Measurements from ENCODE around the gene CEPT1. TPM values are rescaled to one million over a fixed set of nuclear protein-coding genes. Genes with fewer than 3 reads are reported as not detected.

CEPT1 gene
- total and polyA plus RNA-seq, 2 of the 4 experiments (the other 2 are of a cell fraction), result 13.3 to 27.4 TPM

DNA sequence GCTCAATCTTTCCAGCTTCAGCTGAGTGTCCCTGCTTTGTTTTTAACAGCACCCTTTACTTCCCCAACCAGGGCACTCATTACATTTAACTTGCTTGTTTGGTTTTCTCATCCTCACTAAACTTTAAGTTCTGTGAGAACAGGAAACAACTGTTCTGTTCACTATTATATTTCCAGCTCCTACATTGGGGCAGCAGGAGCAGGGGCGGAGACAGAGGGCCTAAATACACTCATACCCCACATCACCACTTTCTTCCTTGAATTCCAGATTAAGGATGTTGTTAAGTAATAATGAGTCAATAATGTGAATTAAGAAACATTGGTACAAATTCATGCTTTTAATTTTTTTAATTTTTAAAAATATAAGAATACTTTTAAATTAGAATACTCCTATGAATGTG lies 6.2 kb upstream of the CEPT1 start:
- in situ Hi-C loops (cut with MboI; ENCODE audit: low sequenced_read_pairs), result no loop called here
- WGBS, 2 experiments (ENCODE audit: extremely low coverage in 2 of 2, insufficient read length in 1 of 2), result no CpG with 5 or more reads among the region's 1 CpG

More for the DNA sequence above, 6.2 kb upstream of the CEPT1 start:
- BruUV-seq (replicated peaks), result no TSS peak
- ChIA-PET POLR2A (ENCODE audit: unreplicated experiment) (no interaction called here), CTCF (interaction anchor here (0.6 to 0.7 kb wide), 3 partner anchors 103 to 335 kb away, joined by 3 to 4 read pairs (median 3); no protein-coding TSS in a partner anchor)
- Histone ChIP-seq H3K9ac (ENCODE audit: low read depth, low read length) (no peak overlapping the region), H3K18ac (ENCODE audit: low read depth, low read length) (no peak overlapping the region), H2BK120ac (ENCODE audit: low read depth, low read length) (no peak overlapping the region), H3K14ac (replicated peaks; ENCODE audit: low read depth, low read length) (no peak overlapping the region), H3K27me3 (ENCODE audit: control insufficient read depth, insufficient read depth, low read length) (no peaks in the 10 kb centered on the region), H2BK5ac (ENCODE audit: low read depth, low read length, poor library complexity, severe bottlenecking) (no peak overlapping the region), H2AK5ac (ENCODE audit: low read depth, low read length) (no peak overlapping the region), H3K9me3 (ENCODE audit: control insufficient read depth, insufficient read depth, low read length) (no peaks in the 10 kb centered on the region), H2AFZ (replicated peaks; ENCODE audit: low read length, poor library complexity) (no peak overlapping the region), H3K79me1 (ENCODE audit: low read depth in 1 of 2, low read length in 2 of 2) (peaks cover 0 to 6% of the 10 kb centered on the region in 2 experiments; a peak in 2 of 4 replicates), H3K4me2 (ENCODE audit: low read depth, low read length) (no peak overlapping the region), H2BK20ac (ENCODE audit: low read depth, low read length) (no peak overlapping the region), H3K4ac (ENCODE audit: low read depth, low read length) (no peak overlapping the region), H3K27ac (ENCODE audit: insufficient read depth, low read length) (no peak overlapping the region), H2AK9ac (replicated peaks; ENCODE audit: low read depth, low read length, poor library complexity) (no peak overlapping the region), H4K5ac (ENCODE audit: low read depth, low read length) (no peak overlapping the region), H3K4me3 (ENCODE audit: insufficient read depth, low read depth, low read length) (no peak overlapping the region), H3K9me1 (ENCODE audit: insufficient read depth, low read length) (no peaks in the 10 kb centered on the region), H3K23ac (ENCODE audit: low read depth, low read length) (no peak overlapping the region), H2BK15ac (ENCODE audit: low read depth, low read length) (no peak overlapping the region), H4K20me1 (ENCODE audit: insufficient read depth, low read length) (no peaks in the 10 kb centered on the region), H4K91ac (ENCODE audit: insufficient read depth, low read depth, low read length) (no peak overlapping the region), H3K56ac (ENCODE audit: extremely low read depth, insufficient read depth, low read length) (no peak overlapping the region), H3K4me1 (ENCODE audit: control insufficient read depth, insufficient read depth, low read length) (no peaks in the 10 kb centered on the region), H3K36me3 (ENCODE audit: control insufficient read depth, insufficient read depth, low read length) (peaks cover 6% of the 10 kb centered on the region), H4K8ac (ENCODE audit: low read depth in 2 of 2, low read length in 2 of 2) (no peak overlapping the region)
- intact Hi-C loops (cut with micrococcal nuclease), result no loop called here
- ATAC-seq (ENCODE audit: low read depth) (no peak), DNase-seq (no peak)
- dilution Hi-C loops (cut with HindIII; ENCODE audit: low sequenced_read_pairs, unreplicated experiment), result no loop called here
- TF ChIP-seq MAZ (IDR thresholded peaks at IDR 0.05; ENCODE audit: borderline replicate concordance, low read depth, low read length) (no peak), NFE2L2 (IDR thresholded peaks at IDR 0.05; ENCODE audit: low read depth, low read length) (no peak), MAFK (IDR thresholded peaks at IDR 0.05; ENCODE audit: low read depth, low read length) (no peak), FOS (IDR thresholded peaks at IDR 0.05; ENCODE audit: low read depth, low read length) (no peak), MXI1 (IDR thresholded peaks at IDR 0.05; ENCODE audit: borderline replicate concordance, low read depth, low read length) (no peak), POLR2A (IDR thresholded peaks at IDR 0.05; ENCODE audit: low read depth, low read length) (no peak), CHD1 (IDR thresholded peaks at IDR 0.05; ENCODE audit: low read depth, low read length) (no peak), BHLHE40 (IDR thresholded peaks at IDR 0.05; ENCODE audit: low read depth, low read length) (no peak), RCOR1 (IDR thresholded peaks at IDR 0.05; ENCODE audit: insufficient replicate concordance, low read length) (no peak)
- TF ChIP-seq, protein P1, sequence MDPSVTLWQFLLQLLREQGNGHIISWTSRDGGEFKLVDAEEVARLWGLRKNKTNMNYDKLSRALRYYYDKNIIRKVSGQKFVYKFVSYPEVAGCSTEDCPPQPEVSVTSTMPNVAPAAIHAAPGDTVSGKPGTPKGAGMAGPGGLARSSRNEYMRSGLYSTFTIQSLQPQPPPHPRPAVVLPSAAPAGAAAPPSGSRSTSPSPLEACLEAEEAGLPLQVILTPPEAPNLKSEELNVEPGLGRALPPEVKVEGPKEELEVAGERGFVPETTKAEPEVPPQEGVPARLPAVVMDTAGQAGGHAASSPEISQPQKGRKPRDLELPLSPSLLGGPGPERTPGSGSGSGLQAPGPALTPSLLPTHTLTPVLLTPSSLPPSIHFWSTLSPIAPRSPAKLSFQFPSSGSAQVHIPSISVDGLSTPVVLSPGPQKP (IDR thresholded peaks at IDR 0.05; ENCODE audit: borderline replicate concordance, low read depth, low read length), result no peak
- TF ChIP-seq, protein P2, sequence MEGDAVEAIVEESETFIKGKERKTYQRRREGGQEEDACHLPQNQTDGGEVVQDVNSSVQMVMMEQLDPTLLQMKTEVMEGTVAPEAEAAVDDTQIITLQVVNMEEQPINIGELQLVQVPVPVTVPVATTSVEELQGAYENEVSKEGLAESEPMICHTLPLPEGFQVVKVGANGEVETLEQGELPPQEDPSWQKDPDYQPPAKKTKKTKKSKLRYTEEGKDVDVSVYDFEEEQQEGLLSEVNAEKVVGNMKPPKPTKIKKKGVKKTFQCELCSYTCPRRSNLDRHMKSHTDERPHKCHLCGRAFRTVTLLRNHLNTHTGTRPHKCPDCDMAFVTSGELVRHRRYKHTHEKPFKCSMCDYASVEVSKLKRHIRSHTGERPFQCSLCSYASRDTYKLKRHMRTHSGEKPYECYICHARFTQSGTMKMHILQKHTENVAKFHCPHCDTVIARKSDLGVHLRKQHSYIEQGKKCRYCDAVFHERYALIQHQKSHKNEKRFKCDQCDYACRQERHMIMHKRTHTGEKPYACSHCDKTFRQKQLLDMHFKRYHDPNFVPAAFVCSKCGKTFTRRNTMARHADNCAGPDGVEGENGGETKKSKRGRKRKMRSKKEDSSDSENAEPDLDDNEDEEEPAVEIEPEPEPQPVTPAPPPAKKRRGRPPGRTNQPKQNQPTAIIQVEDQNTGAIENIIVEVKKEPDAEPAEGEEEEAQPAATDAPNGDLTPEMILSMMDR (conservative IDR thresholded peaks at IDR 0.05; ENCODE audit: low read depth, low read length), result no peak

Measured in IMR-90 (cell line).